H9 (cell line): Measurements from ENCODE around the gene ZBTB20. TPM values are rescaled to one million over a fixed set of nuclear protein-coding genes. Genes with fewer than 3 reads are reported as not detected.

ENCODE experiments used
- DNase-seq: peaks from one replicate; pipeline ENCODE4 v3.0.0-alpha.2; 2017
- H2AFZ ChIP-seq: one replicate; pipeline ENCODE4 v1.6.1; 2013; ENCODE audit warnings: mild to moderate bottlenecking, low read length, control low read depth, moderate library complexity
- H2AK5ac ChIP-seq: 2 replicates; pipeline ENCODE4 v1.6.1; 2013; ENCODE audit warnings: low read length, control low read depth, mixed read lengths; ENCODE audit not compliant: insufficient read length
- H2BK120ac ChIP-seq: one replicate; pipeline ENCODE4 v1.6.1; 2013; ENCODE audit warnings: low read depth, mild to moderate bottlenecking, low read length, control low read depth, inconsistent platforms; ENCODE audit not compliant: poor library complexity, severe bottlenecking
- H2BK12ac ChIP-seq: 2 replicates; pipeline ENCODE4 v1.6.1; 2013; ENCODE audit warnings: low read length, control low read depth, mixed read lengths, low read depth; ENCODE audit not compliant: insufficient read length
- H2BK15ac ChIP-seq: 2 replicates; pipeline ENCODE4 v1.6.1; 2013; ENCODE audit warnings: low read depth, low read length, control low read depth
- H2BK20ac ChIP-seq: one replicate; pipeline ENCODE4 v1.6.1; 2013; ENCODE audit warnings: low read depth, mild to moderate bottlenecking, low read length, control low read depth, inconsistent platforms; ENCODE audit not compliant: poor library complexity, severe bottlenecking
- H2BK5ac ChIP-seq: 2 replicates; pipeline ENCODE4 v1.6.1; 2013; ENCODE audit warnings: low read length, control low read depth, mixed read lengths; ENCODE audit not compliant: insufficient read length
- H3K14ac ChIP-seq: 2 replicates; pipeline ENCODE4 v1.6.1; 2013; ENCODE audit warnings: low read length, control low read depth; ENCODE audit not compliant: insufficient read depth
- H3K18ac ChIP-seq: 2 replicates; pipeline ENCODE4 v1.6.1; 2013; ENCODE audit warnings: low read depth, mild to moderate bottlenecking, mixed read lengths, low read length, control low read depth; ENCODE audit not compliant: insufficient read length
- H3K23ac ChIP-seq: 2 replicates; pipeline ENCODE4 v1.6.1; 2013; ENCODE audit warnings: low read length, control low read depth, mixed read lengths, low read depth; ENCODE audit not compliant: insufficient read length
- H3K23me2 ChIP-seq: 2 replicates; pipeline ENCODE4 v1.6.1; 2013; ENCODE audit warnings: low read depth, mild to moderate bottlenecking, mixed read lengths, low read length, control low read depth; ENCODE audit not compliant: insufficient read length, poor library complexity, severe bottlenecking
- H3K27ac ChIP-seq: 2 replicates; pipeline ENCODE4 v1.5.1; 2013; ENCODE audit warnings: low read length, control low read depth, mixed read lengths, low read depth; ENCODE audit not compliant: insufficient read length
- H3K27me3 ChIP-seq: 2 replicates; pipeline ENCODE4 v1.6.1; 2013; ENCODE audit warnings: low read length, control low read depth, inconsistent platforms; ENCODE audit not compliant: insufficient read depth
- H3K4ac ChIP-seq: 2 replicates; pipeline ENCODE4 v1.6.1; 2013; ENCODE audit warnings: low read depth, mild to moderate bottlenecking, control low read depth, inconsistent platforms, low read length, moderate library complexity
- H3K4me1 ChIP-seq: 2 replicates; pipeline ENCODE4 v1.6.1; 2013; ENCODE audit warnings: low read length, control low read depth, inconsistent platforms; ENCODE audit not compliant: insufficient read depth
- H3K4me2 ChIP-seq: 2 replicates; pipeline ENCODE4 v1.6.1; 2013; ENCODE audit warnings: low read length, control low read depth, mixed read lengths; ENCODE audit not compliant: insufficient read length, insufficient read depth
- H3K56ac ChIP-seq: 2 replicates; pipeline ENCODE4 v1.6.1; 2013; ENCODE audit warnings: low read depth, mild to moderate bottlenecking, mixed read lengths, low read length, control low read depth; ENCODE audit not compliant: insufficient read length
- H3K79me1 ChIP-seq: 2 replicates; pipeline ENCODE4 v1.6.1; 2013; ENCODE audit warnings: low read depth, mild to moderate bottlenecking, moderate library complexity, low read length, control low read depth, inconsistent platforms; ENCODE audit not compliant: insufficient read depth, poor library complexity, severe bottlenecking
- H3K79me2 ChIP-seq: 2 replicates; pipeline ENCODE4 v1.6.1; 2013; ENCODE audit warnings: low read length, control low read depth, inconsistent platforms; ENCODE audit not compliant: insufficient read depth
- H3K9ac ChIP-seq: 2 replicates; pipeline ENCODE4 v1.6.1; 2013; ENCODE audit warnings: low read length, control low read depth, mixed read lengths; ENCODE audit not compliant: insufficient read length; ENCODE audit errors: extremely low read depth
- H3K9me3 ChIP-seq: one replicate; pipeline ENCODE4 v1.6.1; 2013; ENCODE audit warnings: low read depth, low read length, inconsistent platforms; ENCODE audit not compliant: control insufficient read depth
- H3T11ph ChIP-seq: one replicate; pipeline ENCODE4 v1.6.1; 2013; ENCODE audit warnings: mild to moderate bottlenecking, low read length, control low read depth, inconsistent platforms
- H4K20me1 ChIP-seq: one replicate; pipeline ENCODE4 v1.6.1; 2013; ENCODE audit not compliant: control insufficient read depth, insufficient read length, insufficient read depth
- H4K5ac ChIP-seq: 2 replicates; pipeline ENCODE4 v1.6.1; 2013; ENCODE audit warnings: low read depth, mild to moderate bottlenecking, mixed read lengths, low read length, control low read depth; ENCODE audit not compliant: insufficient read length
- H4K8ac ChIP-seq: replicated peaks from 2 replicates; pipeline ENCODE4 v1.6.1; 2013; ENCODE audit warnings: low read length, control low read depth, mixed read lengths, low read depth; ENCODE audit not compliant: insufficient read length
- H4K91ac ChIP-seq: 2 replicates; pipeline ENCODE4 v1.6.1; 2013; ENCODE audit warnings: low read depth, mild to moderate bottlenecking, moderate library complexity, mixed read lengths, low read length, control low read depth; ENCODE audit not compliant: insufficient read length
- H3K27ac Mint-ChIP-seq, 3 experiments: 2 replicates in 2 of 3; 3 replicates in 1 of 3; pipeline ENCODE4 v1.8.0; 2020 to 2021; ENCODE audit warnings: mixed read lengths in 3 of 3, mild to moderate bottlenecking in 1 of 3, moderate library complexity in 1 of 3
- H3K27me3 Mint-ChIP-seq: 2 replicates; pipeline ENCODE4 v1.8.0; 2021; ENCODE audit warnings: low read depth, mild to moderate bottlenecking, moderate library complexity, mixed read lengths
- H3K36me3 Mint-ChIP-seq, 3 experiments: 2 replicates in 2 of 3; 3 replicates in 1 of 3; pipeline ENCODE4 v1.8.0; 2020 to 2021; ENCODE audit warnings: low read depth in 3 of 3, mixed read lengths in 3 of 3; ENCODE audit not compliant: insufficient read depth in 1 of 3
- H3K4me1 Mint-ChIP-seq, 2 experiments: 2 replicates each; pipeline ENCODE4 v1.8.0; 2020; ENCODE audit warnings: mixed read lengths in 2 of 2
- H3K4me3 Mint-ChIP-seq, 2 experiments: 2 replicates in 1 of 2; 3 replicates in 1 of 2; pipeline ENCODE4 v1.8.0; 2020 to 2021; ENCODE audit warnings: mild to moderate bottlenecking in 2 of 2, mixed read lengths in 2 of 2, moderate library complexity in 1 of 2
- H3K9me3 Mint-ChIP-seq, 2 experiments: 2 replicates in 1 of 2; 3 replicates in 1 of 2; pipeline ENCODE4 v1.8.0; 2020; ENCODE audit warnings: mild to moderate bottlenecking in 2 of 2, mixed read lengths in 2 of 2, moderate library complexity in 1 of 2
- total RNA-seq: library from RNA; stranded (reverse); gene quantifications from 2 replicates; pipeline ENCODE4 v1.2.1, GENCODE V29; 2021
- TF ChIP-seq, protein P1 (sequence below): fragments of 200-600 bp; sonication (generic); conservative IDR thresholded peaks from 3 replicates; pipeline ENCODE4 v1.8.0; 2021; ENCODE audit warnings: antibody characterized with exemption, mild to moderate bottlenecking

ZBTB20 gene
- total RNA-seq, 1 experiment from 2014 or later: 0.70 TPM

- Histone ChIP-seq H3K4me1 (no peaks in the 10 kb centered on the region), H2BK20ac (no peak overlapping the region), H2AK5ac (no peak overlapping the region), H3K9me3 (no peaks in the 10 kb centered on the region), H3K14ac (no peak overlapping the region), H3K27ac (no peak overlapping the region), H3K9ac (no peak overlapping the region), H3K23ac (no peak overlapping the region), H3K18ac (no peak overlapping the region), H4K91ac (no peak overlapping the region), H4K20me1 (no peaks in the 10 kb centered on the region), H3K56ac (no peak overlapping the region), H4K8ac (no peak overlapping the region), H3K27me3 (no peaks in the 10 kb centered on the region), H3K4me2 (no peak overlapping the region), H2BK15ac (no peak overlapping the region), H3K79me2 (no peaks in the 10 kb centered on the region), H2BK120ac (no peak overlapping the region), H3T11ph (no peak overlapping the region), H3K23me2 (no peaks in the 10 kb centered on the region), H3K4ac (no peak overlapping the region), H2AFZ (no peak overlapping the region), H2BK12ac (no peak overlapping the region), H3K79me1 (no peaks in the 10 kb centered on the region), H4K5ac (no peak overlapping the region), H2BK5ac (no peak overlapping the region)
- no peaks in the 10 kb centered on the region for H3K9me3 Mint-ChIP-seq
- no peaks in the 10 kb centered on the region for H3K36me3 Mint-ChIP-seq
- TF ChIP-seq, protein P1, sequence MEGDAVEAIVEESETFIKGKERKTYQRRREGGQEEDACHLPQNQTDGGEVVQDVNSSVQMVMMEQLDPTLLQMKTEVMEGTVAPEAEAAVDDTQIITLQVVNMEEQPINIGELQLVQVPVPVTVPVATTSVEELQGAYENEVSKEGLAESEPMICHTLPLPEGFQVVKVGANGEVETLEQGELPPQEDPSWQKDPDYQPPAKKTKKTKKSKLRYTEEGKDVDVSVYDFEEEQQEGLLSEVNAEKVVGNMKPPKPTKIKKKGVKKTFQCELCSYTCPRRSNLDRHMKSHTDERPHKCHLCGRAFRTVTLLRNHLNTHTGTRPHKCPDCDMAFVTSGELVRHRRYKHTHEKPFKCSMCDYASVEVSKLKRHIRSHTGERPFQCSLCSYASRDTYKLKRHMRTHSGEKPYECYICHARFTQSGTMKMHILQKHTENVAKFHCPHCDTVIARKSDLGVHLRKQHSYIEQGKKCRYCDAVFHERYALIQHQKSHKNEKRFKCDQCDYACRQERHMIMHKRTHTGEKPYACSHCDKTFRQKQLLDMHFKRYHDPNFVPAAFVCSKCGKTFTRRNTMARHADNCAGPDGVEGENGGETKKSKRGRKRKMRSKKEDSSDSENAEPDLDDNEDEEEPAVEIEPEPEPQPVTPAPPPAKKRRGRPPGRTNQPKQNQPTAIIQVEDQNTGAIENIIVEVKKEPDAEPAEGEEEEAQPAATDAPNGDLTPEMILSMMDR: no peak
- DNase-seq: no peak
- no peak overlapping the region for H3K27ac Mint-ChIP-seq
- H3K4me3 Mint-ChIP-seq: no peak overlapping the region
- H3K27me3 Mint-ChIP-seq: no peaks in the 10 kb centered on the region; the same call in 1 of the 2 replicates
- no peaks in the 10 kb centered on the region for H3K4me1 Mint-ChIP-seq
These were observed 324.0 kb downstream of the ZBTB20 start for GRCh38 chr3:114823061-114823460.
